GOT3 (cell line): ENCODE results near the gene SYCP1.
"Not testable (repeated sequence)": the region's sequence is repeated elsewhere in the genome, so short reads cannot be mapped to it uniquely, and the experiment has no call there.

Source experiments
- DNase-seq: peaks from one replicate; lab custom pipeline; 2025; ENCODE audit warnings: mixed read lengths; lab: John Stamatoyannopoulos, UW

The SYCP1 gene

GRCh38 chr1:114959423-114959822 lies 104.8 kb downstream of the SYCP1 start:
- DNase-seq: no peak

- DNase-seq: no peak
Measured at GRCh38 chr1:114976891-114977290, 122.2 kb downstream of the SYCP1 start.

GRCh38 chr1:114979278-114979891 lies 124.7 kb downstream of the SYCP1 start:
- no peak for DNase-seq

GRCh38 chr1:114982251-114982650 lies 127.6 kb downstream of the SYCP1 start:
- no peak for DNase-seq

- no peak for DNase-seq
Measured at GRCh38 chr1:114986286-114986685, 131.6 kb downstream of the SYCP1 start.

GRCh38 chr1:114988095-114988494 lies 133.4 kb downstream of the SYCP1 start:
- DNase-seq: no peak

GRCh38 chr1:114997510-114998289 lies 143.0 kb downstream of the SYCP1 start:
- DNase-seq: no peak

GRCh38 chr1:115006191-115006590 lies 151.5 kb downstream of the SYCP1 start:
- DNase-seq: no peak

- DNase-seq: no peak
Measured at GRCh38 chr1:115012006-115012405, 157.3 kb downstream of the SYCP1 start.

- no peak for DNase-seq
Measured at GRCh38 chr1:115012434-115012833, 157.8 kb downstream of the SYCP1 start.

- no peak for DNase-seq
Measured at GRCh38 chr1:115013792-115014191, 159.1 kb downstream of the SYCP1 start.

- not testable (repeated sequence) for DNase-seq
Measured at GRCh38 chr1:115019549-115019948, 164.9 kb downstream of the SYCP1 start.

GRCh38 chr1:115021145-115021544 lies 166.5 kb downstream of the SYCP1 start:
- no peak for DNase-seq

GRCh38 chr1:115023593-115023992 lies 168.9 kb downstream of the SYCP1 start:
- DNase-seq: no peak

- no peak for DNase-seq
Measured at GRCh38 chr1:115029526-115029925, 174.9 kb downstream of the SYCP1 start, which contains the start of gene TSHB. TSHB (plus strand) TSS chr1:115029826; CDS start chr1:115033363, 3,537 bp downstream.

GRCh38 chr1:115031595-115031994 lies 176.9 kb downstream of the SYCP1 start:
- no peak for DNase-seq

GRCh38 chr1:115035652-115036051 lies 181.0 kb downstream of the SYCP1 start:
- DNase-seq: no peak

GRCh38 chr1:115036814-115037507 lies 182.3 kb downstream of the SYCP1 start:
- no peak for DNase-seq

- no peak for DNase-seq
Measured at GRCh38 chr1:115040501-115040900, 185.8 kb downstream of the SYCP1 start.

- DNase-seq: no peak
Measured at GRCh38 chr1:115041654-115042053, 187.0 kb downstream of the SYCP1 start.
